ENCODE data around the gene CYP27B1.

GRCh38 chr12:57802607-57803006, 35.7 kb upstream of the CYP27B1 start:
- TF ChIP-seq CTCF (conservative IDR thresholded peaks at IDR 0.05; ENCODE audit: low read depth, low read length) (no peak), EZH2 (IDR thresholded peaks at IDR 0.05; ENCODE audit: borderline replicate concordance, low read depth, low read length, poor library complexity, severe bottlenecking) (no peak)
